IPS-20b (cell line): ENCODE results near the gene DROSHA.
"Not testable (repeated sequence)": the region's sequence is repeated elsewhere in the genome, so short reads cannot be mapped to it uniquely, and the experiment has no call there.

Source experiments
- H3K27ac ChIP-seq: one replicate; pipeline ENCODE4 v1.5.1; 2013; ENCODE audit warnings: low read length
- H3K27me3 ChIP-seq: 2 replicates; pipeline ENCODE4 v1.6.1; 2013; ENCODE audit warnings: mild to moderate bottlenecking, low read length, inconsistent platforms; ENCODE audit not compliant: insufficient read depth
- H3K36me3 ChIP-seq: 2 replicates; pipeline ENCODE4 v1.6.1; 2013; ENCODE audit warnings: low read depth, mild to moderate bottlenecking, inconsistent platforms, low read length, moderate library complexity; ENCODE audit not compliant: insufficient read depth
- H3K4me1 ChIP-seq: 2 replicates; pipeline ENCODE4 v1.6.1; 2013; ENCODE audit warnings: mild to moderate bottlenecking, control low read depth, inconsistent platforms, low read length, moderate library complexity; ENCODE audit not compliant: insufficient read depth
- H3K4me3 ChIP-seq: 2 replicates; pipeline ENCODE4 v1.5.1; 2013; ENCODE audit warnings: mild to moderate bottlenecking, low read length, inconsistent platforms
- H3K9ac ChIP-seq: 2 replicates; pipeline ENCODE4 v1.6.1; 2013; ENCODE audit warnings: low read depth, mild to moderate bottlenecking, inconsistent platforms, low read length, moderate library complexity
- H3K9me3 ChIP-seq: 2 replicates; pipeline ENCODE4 v1.6.1; 2013; ENCODE audit warnings: mild to moderate bottlenecking, low read depth, low read length, inconsistent platforms; ENCODE audit not compliant: insufficient read depth

DROSHA gene

GRCh38 chr5:31410089-31410488, 121.8 kb downstream of the DROSHA start:
- Histone ChIP-seq H3K27ac (no peak overlapping the region), H3K9me3 (no peaks in the 10 kb centered on the region), H3K9ac (no peak overlapping the region), H3K4me1 (no peaks in the 10 kb centered on the region), H3K4me3 (no peak overlapping the region), H3K36me3 (peaks cover 87% of the 10 kb centered on the region), H3K27me3 (no peaks in the 10 kb centered on the region)

DNA sequence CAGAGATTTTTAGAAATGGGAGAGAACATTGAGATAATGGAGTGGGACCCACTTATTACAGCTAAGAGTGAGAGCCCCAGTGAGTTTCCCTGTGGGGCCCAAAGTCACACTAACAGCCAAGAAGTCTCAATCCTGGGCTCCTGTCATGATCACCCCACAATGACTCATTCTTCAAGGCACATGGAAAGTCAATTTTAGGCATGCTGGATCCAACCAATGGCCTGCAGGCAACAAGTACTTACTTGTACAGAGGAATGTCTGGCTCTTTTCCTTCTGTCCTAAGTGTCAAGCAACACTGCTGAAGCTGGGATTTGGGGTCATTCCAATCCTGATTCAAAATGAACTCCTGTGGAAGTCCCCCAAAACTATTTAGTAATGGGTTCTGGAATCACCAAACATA, 123.1 kb downstream of the DROSHA start:
- Histone ChIP-seq H3K27me3 (no peaks in the 10 kb centered on the region), H3K4me1 (no peaks in the 10 kb centered on the region), H3K9me3 (no peaks in the 10 kb centered on the region), H3K27ac (no peak overlapping the region), H3K36me3 (peaks cover 89% of the 10 kb centered on the region), H3K9ac (no peak overlapping the region), H3K4me3 (no peak overlapping the region)

GRCh38 chr5:31407921-31408693, 123.8 kb downstream of the DROSHA start:
- Histone ChIP-seq H3K36me3 (peaks cover 88% of the 10 kb centered on the region), H3K9ac (no peak overlapping the region), H3K9me3 (no peaks in the 10 kb centered on the region), H3K27ac (no peak overlapping the region), H3K27me3 (no peaks in the 10 kb centered on the region), H3K4me3 (no peak overlapping the region), H3K4me1 (no peaks in the 10 kb centered on the region)

DNA sequence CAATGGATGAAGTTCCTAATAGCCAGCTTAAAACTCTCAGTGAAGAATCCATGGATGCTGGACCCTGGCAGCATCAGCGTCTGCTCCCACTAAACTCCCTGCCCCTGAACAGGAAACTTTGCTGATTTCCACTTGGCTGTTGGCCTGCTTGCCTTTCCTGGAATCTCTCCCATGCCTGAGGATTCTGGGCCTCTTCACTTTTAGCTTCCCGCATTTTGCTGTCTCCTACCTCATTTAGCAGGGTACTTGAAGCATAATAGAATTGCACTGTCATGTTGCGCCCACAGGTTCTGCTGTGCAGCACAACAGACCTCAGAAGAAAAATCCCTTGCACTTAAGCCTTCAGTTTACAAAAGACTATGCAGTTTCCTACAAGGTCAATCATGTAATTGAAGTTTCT, 127.6 kb downstream of the DROSHA start:
- Histone ChIP-seq H3K27me3 (no peaks in the 10 kb centered on the region), H3K4me1 (no peaks in the 10 kb centered on the region), H3K36me3 (peaks cover 85% of the 10 kb centered on the region), H3K9me3 (no peaks in the 10 kb centered on the region), H3K9ac (no peak overlapping the region), H3K27ac (no peak overlapping the region), H3K4me3 (no peak overlapping the region)

DNA sequence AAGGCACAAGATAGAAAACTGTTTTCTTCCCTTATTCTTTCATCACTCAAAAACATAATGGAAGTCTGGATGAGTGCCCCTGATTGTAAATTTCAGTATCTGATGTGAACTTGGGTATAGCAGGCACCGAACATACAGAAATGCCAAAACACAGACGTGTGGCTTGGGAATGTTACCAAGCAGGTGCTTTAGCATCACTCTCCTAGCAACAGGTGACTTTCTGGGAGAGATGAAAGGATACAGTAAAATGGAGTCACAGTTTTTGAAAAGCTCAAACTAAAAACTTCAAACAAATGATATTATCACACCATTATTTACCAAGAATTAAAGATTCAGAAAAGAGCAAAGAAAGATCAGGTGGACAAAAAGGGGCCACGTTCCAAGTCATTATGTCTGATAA, 130.2 kb downstream of the DROSHA start:
- Histone ChIP-seq H3K4me1 (peaks cover 6% of the 10 kb centered on the region; the same call in 1 of the 2 replicates), H3K36me3 (peaks cover 59% of the 10 kb centered on the region), H3K27ac (no peak overlapping the region), H3K4me3 (no peak overlapping the region), H3K27me3 (no peaks in the 10 kb centered on the region), H3K9me3 (no peaks in the 10 kb centered on the region), H3K9ac (no peak overlapping the region)

- peaks cover 23% of the 10 kb centered on the region; the same call in 1 of the 2 replicates for H3K36me3 ChIP-seq
- H3K4me3 ChIP-seq, result no peak overlapping the region
- no peaks in the 10 kb centered on the region for H3K9me3 ChIP-seq
- no peaks in the 10 kb centered on the region for H3K27me3 ChIP-seq
- no peak overlapping the region for H3K27ac ChIP-seq
- no peak overlapping the region for H3K9ac ChIP-seq
- H3K4me1 ChIP-seq, result peaks cover 6% of the 10 kb centered on the region; the same call in 1 of the 2 replicates
Measured at GRCh38 chr5:31397926-31398557, 133.9 kb downstream of the DROSHA start.

GRCh38 chr5:31396611-31397295, 135.1 kb downstream of the DROSHA start:
- Histone ChIP-seq H3K4me1 (peaks cover 6% of the 10 kb centered on the region; the same call in 1 of the 2 replicates), H3K9ac (no peak overlapping the region), H3K27ac (no peak overlapping the region), H3K36me3 (peaks cover 15% of the 10 kb centered on the region; the same call in 1 of the 2 replicates), H3K4me3 (no peak overlapping the region), H3K27me3 (no peaks in the 10 kb centered on the region), H3K9me3 (no peaks in the 10 kb centered on the region)

GRCh38 chr5:31395450-31396045, 136.3 kb downstream of the DROSHA start:
- not testable (repeated sequence) for H3K9ac ChIP-seq, H3K27me3 ChIP-seq, H3K9me3 ChIP-seq, H3K36me3 ChIP-seq, H3K4me3 ChIP-seq, H3K27ac ChIP-seq, H3K4me1 ChIP-seq

- Histone ChIP-seq H3K27me3 (no peaks in the 10 kb centered on the region), H3K9me3 (peaks cover 12% of the 10 kb centered on the region), H3K4me3 (no peak overlapping the region), H3K4me1 (peaks cover 5% of the 10 kb centered on the region; the same call in 1 of the 2 replicates), H3K9ac (no peak overlapping the region), H3K36me3 (no peaks in the 10 kb centered on the region), H3K27ac (no peak overlapping the region)
Measured at GRCh38 chr5:31393126-31393525, 138.8 kb downstream of the DROSHA start.

DNA sequence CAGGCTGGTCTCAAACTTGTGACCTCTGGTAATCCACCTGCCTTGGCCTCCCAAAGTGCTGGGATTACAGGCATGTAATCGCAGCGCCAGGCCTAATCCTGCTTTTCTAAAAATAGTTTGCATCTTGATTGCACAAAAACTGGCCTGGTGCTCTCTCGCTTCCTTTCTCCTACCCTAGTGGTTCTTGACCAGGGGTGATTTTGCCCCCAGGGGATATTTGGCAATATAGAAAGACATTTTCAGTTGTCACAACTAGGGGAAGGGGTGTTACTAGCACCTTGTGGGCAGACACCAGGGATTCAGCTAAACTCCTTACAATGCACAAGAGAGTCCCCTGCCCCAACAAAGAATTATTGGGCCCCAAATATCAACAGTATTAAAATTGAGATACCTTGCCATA, 139.8 kb downstream of the DROSHA start:
- no peaks in the 10 kb centered on the region for H3K27me3 ChIP-seq
- no peak overlapping the region for H3K27ac ChIP-seq
- H3K36me3 ChIP-seq, result no peaks in the 10 kb centered on the region
- no peaks in the 10 kb centered on the region for H3K4me1 ChIP-seq
- no peak overlapping the region for H3K4me3 ChIP-seq
- peaks cover 12% of the 10 kb centered on the region for H3K9me3 ChIP-seq
- H3K9ac ChIP-seq, result no peak overlapping the region

DNA sequence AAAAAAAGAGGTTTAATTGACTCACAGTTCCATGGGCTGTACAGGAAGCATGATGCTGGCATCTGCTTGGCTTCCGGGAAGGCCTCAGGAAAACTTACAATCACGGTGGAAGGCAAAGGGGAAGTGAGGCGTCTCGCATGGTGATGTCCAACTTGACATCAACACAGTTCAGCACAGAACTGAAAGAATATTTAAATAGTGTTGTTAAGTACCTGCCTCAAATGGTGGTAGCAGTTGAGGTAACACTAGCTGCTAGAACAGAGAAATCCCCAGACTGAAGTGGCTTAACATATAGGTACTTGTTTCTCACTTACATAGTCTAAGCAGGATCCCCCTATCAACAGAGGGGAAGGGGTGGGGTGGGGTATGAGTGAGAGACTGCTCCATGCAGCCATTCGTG, 141.6 kb downstream of the DROSHA start:
- Histone ChIP-seq H3K27ac (no peak overlapping the region), H3K9ac (no peak overlapping the region), H3K27me3 (no peaks in the 10 kb centered on the region), H3K9me3 (peaks cover 12% of the 10 kb centered on the region), H3K4me3 (no peak overlapping the region), H3K36me3 (no peaks in the 10 kb centered on the region), H3K4me1 (no peaks in the 10 kb centered on the region)
